Measurements from ENCODE around the gene TELO2. TPM values are rescaled to one million over a fixed set of nuclear protein-coding genes. Genes with fewer than 3 reads are reported as not detected.
A peak's percentile ranks its signal among the peaks of the same experiment; 100 is the strongest.
"Not testable (repeated sequence)": the region's sequence is repeated elsewhere in the genome, so short reads cannot be mapped to it uniquely, and the experiment has no call there.

TELO2 gene
- total and polyA plus RNA-seq, 9 donors = 14.5 to 40.4 (median 35.8) TPM

DNA sequence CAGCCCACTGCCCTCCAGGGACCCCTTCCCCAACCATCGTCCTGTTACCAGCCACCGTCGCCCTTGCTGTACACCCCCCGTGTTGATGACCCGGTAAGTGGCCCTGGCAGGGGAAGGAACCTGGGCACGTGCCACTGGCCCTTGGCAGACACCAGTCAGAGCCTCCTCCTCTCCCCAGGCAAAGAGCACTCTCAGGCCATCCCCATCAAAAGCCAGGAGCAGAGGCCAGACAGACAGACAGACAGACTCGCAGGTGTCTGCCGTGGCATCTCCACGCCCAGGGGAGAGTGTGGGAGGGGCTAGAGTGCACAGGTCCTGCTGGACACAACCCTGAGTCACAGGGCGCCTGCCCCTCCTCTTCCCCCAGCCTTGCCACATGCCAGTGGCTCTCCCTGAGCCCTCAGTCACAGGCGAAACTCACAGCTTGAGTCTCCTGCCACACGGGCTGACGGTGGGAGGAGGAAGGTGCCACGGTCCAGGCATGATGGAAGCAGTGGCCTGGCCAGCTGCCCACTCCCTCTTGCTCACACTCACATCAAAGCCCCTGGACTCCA is 26.1 kb upstream of the TELO2 start:
- Histone ChIP-seq H3K4me3 (ENCODE audit: low read length) (no peak overlapping the region), H3K9me3 (replicated peaks; ENCODE audit: control insufficient read depth, low read depth, low read length) (no peaks in the 10 kb centered on the region), H3K27me3 (ENCODE audit: control insufficient read depth, insufficient read depth, low read length) (no peaks in the 10 kb centered on the region), H3K27ac (ENCODE audit: low read length) (no peak overlapping the region), H3K4me1 (ENCODE audit: control insufficient read depth, insufficient read depth, low read length) (peaks cover 3% of the 10 kb centered on the region), H3K36me3 (ENCODE audit: control insufficient read depth, insufficient read depth, low read length) (peaks cover 5% of the 10 kb centered on the region)
- no peak for DNase-seq
- WGBS (ENCODE audit: insufficient coverage) = 84% methylated on average over 8 of the region's 14 CpGs

DNA sequence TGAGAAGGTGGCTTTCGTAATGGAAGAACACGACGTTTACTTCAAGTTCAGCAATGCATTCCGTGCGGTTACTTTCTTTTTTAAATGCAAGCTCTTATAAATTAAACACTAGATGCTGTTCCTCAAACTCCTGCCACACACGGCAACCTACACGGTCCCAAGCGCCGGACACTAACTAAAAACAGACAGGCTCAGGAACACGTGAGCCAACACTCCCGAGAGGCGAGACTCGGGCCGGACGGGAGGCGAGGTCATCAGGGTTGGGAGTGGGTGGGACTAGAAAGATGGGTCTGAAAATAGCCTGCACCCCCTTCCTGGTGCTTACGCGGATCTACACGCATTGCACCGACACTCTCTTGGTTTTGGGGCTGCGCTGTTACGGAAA is 24.7 kb upstream of the TELO2 start:
- 76% methylated on average over 16 of the region's 22 CpGs for WGBS (ENCODE audit: insufficient coverage)
- H3K36me3 ChIP-seq (ENCODE audit: control insufficient read depth, insufficient read depth, low read length) = peaks cover 3% of the 10 kb centered on the region
- H3K4me3 ChIP-seq (ENCODE audit: low read length) = no peak overlapping the region
- DNase-seq = no peak
- H3K27ac ChIP-seq (ENCODE audit: low read length) = no peak overlapping the region
- no peaks in the 10 kb centered on the region for H3K9me3 ChIP-seq (replicated peaks; ENCODE audit: control insufficient read depth, low read depth, low read length)
- H3K4me1 ChIP-seq (ENCODE audit: control insufficient read depth, insufficient read depth, low read length) = peaks cover 3% of the 10 kb centered on the region
- H3K27me3 ChIP-seq (ENCODE audit: control insufficient read depth, insufficient read depth, low read length) = no peaks in the 10 kb centered on the region

- DNase-seq; H3K4me3 ChIP-seq (ENCODE audit: low read length); H3K9me3 ChIP-seq (replicated peaks; ENCODE audit: control insufficient read depth, low read depth, low read length); H3K27me3 ChIP-seq (ENCODE audit: control insufficient read depth, insufficient read depth, low read length); H3K36me3 ChIP-seq (ENCODE audit: control insufficient read depth, insufficient read depth, low read length); H3K27ac ChIP-seq (ENCODE audit: low read length); H3K4me1 ChIP-seq (ENCODE audit: control insufficient read depth, insufficient read depth, low read length): not testable (repeated sequence)
- no CpG with 5 or more reads among the region's 5 CpGs for WGBS (ENCODE audit: insufficient coverage)
Measured at GRCh38 chr16:1469141-1469540, 24.0 kb upstream of the TELO2 start.

DNA sequence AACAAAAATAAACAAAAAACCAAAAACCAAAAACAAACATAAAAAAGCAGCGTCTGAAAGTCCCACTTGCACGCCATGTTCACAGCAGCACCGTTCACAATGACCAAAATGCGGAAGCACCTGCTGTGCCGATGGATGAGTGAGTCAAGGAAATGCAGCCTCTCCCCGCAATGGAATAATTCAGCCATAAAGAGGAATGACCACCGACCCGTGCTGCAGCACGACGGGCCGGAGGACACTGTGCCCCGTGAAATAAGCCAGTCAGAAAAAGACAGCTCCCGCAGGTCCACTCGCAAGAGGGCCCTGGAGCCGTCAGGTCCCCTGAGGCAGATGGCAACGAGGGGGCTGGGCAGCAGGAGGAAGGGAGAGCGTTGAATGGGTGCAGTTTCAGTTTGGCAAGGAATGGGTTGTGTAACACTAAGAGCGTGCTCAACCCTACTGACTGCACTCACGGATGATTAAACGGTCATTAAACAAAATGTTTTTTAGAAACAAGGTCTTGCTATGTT is 23.4 kb upstream of the TELO2 start:
- DNase-seq = no peak
- no peaks in the 10 kb centered on the region for H3K27me3 ChIP-seq (ENCODE audit: control insufficient read depth, insufficient read depth, low read length)
- no peak overlapping the region for H3K27ac ChIP-seq (ENCODE audit: low read length)
- H3K4me1 ChIP-seq (ENCODE audit: control insufficient read depth, insufficient read depth, low read length) = peaks cover 10% of the 10 kb centered on the region
- no peaks in the 10 kb centered on the region for H3K36me3 ChIP-seq (ENCODE audit: control insufficient read depth, insufficient read depth, low read length)
- no peaks in the 10 kb centered on the region for H3K9me3 ChIP-seq (replicated peaks; ENCODE audit: control insufficient read depth, low read depth, low read length)
- no peak overlapping the region for H3K4me3 ChIP-seq (ENCODE audit: low read length)
- WGBS (ENCODE audit: insufficient coverage) = 75% methylated on average over 20 of the region's 20 CpGs

GRCh38 chr16:1470481-1471251 is 22.5 kb upstream of the TELO2 start:
- Histone ChIP-seq H3K9me3 (replicated peaks; ENCODE audit: control insufficient read depth, low read depth, low read length) (no peaks in the 10 kb centered on the region), H3K4me3 (ENCODE audit: low read length) (no peak overlapping the region), H3K4me1 (ENCODE audit: control insufficient read depth, insufficient read depth, low read length) (peaks cover 14% of the 10 kb centered on the region), H3K36me3 (ENCODE audit: control insufficient read depth, insufficient read depth, low read length) (no peaks in the 10 kb centered on the region), H3K27me3 (ENCODE audit: control insufficient read depth, insufficient read depth, low read length) (no peaks in the 10 kb centered on the region), H3K27ac (ENCODE audit: low read length) (no peak overlapping the region)
- 68% methylated on average over 13 of the region's 14 CpGs for WGBS (ENCODE audit: insufficient coverage)
- no peak for DNase-seq

DNA sequence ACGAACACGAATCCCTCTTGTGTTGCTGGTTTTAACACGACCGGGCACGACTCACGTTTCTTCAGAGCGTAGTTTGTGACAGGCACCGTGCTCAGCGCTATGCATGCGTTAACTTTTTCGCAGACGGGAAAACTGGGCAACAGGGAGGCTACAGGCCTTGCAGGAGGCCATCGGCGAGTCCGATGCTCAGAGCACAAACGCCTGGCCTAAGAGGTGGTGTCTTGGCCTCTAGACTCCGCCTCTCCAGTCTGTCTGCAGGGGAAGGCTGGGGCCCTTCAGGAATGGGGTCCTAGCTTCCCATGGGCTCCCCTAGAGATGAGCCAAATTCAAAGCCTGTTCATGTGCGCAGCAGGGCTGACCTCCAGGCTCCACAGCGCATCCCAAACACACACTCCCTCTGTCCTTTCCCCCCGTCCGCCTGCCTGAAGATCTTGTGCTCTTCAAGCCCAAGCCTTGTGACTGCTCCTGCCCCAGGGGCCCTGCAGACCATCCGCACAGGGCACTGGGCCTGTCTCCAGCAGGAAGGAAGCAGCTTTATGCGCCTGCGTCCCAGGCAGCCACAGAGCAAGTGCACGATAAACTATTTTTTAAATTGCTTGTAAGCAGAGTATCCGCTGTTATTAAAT is 21.5 kb upstream of the TELO2 start:
- 82% methylated on average over 20 of the region's 26 CpGs for WGBS (ENCODE audit: insufficient coverage)
- no peak overlapping the region for H3K27ac ChIP-seq (ENCODE audit: low read length)
- no peaks in the 10 kb centered on the region for H3K36me3 ChIP-seq (ENCODE audit: control insufficient read depth, insufficient read depth, low read length)
- no peak for DNase-seq
- no peaks in the 10 kb centered on the region for H3K27me3 ChIP-seq (ENCODE audit: control insufficient read depth, insufficient read depth, low read length)
- no peaks in the 10 kb centered on the region for H3K9me3 ChIP-seq (replicated peaks; ENCODE audit: control insufficient read depth, low read depth, low read length)
- H3K4me1 ChIP-seq (ENCODE audit: control insufficient read depth, insufficient read depth, low read length) = peaks cover 16% of the 10 kb centered on the region
- H3K4me3 ChIP-seq (ENCODE audit: low read length) = no peak overlapping the region

GRCh38 chr16:1472974-1473373 is 20.2 kb upstream of the TELO2 start:
- H3K36me3 ChIP-seq (ENCODE audit: control insufficient read depth, insufficient read depth, low read length) = no peaks in the 10 kb centered on the region
- whole genome bisulfite sequencing (ENCODE audit: insufficient coverage) = 86% methylated on average over 1 of the region's 3 CpGs
- no peak overlapping the region for H3K27ac ChIP-seq (ENCODE audit: low read length)
- H3K9me3 ChIP-seq (replicated peaks; ENCODE audit: control insufficient read depth, low read depth, low read length) = peaks cover 3% of the 10 kb centered on the region
- DNase-seq = no peak
- peaks cover 16% of the 10 kb centered on the region for H3K4me1 ChIP-seq (ENCODE audit: control insufficient read depth, insufficient read depth, low read length)
- no peak overlapping the region for H3K4me3 ChIP-seq (ENCODE audit: low read length)
- no peaks in the 10 kb centered on the region for H3K27me3 ChIP-seq (ENCODE audit: control insufficient read depth, insufficient read depth, low read length)

GRCh38 chr16:1474082-1474795 is 18.9 kb upstream of the TELO2 start:
- Histone ChIP-seq H3K4me3 (ENCODE audit: low read length) (peak overlapping the region; percentile 72), H3K9me3 (replicated peaks; ENCODE audit: control insufficient read depth, low read depth, low read length) (peaks cover 3% of the 10 kb centered on the region), H3K27ac (ENCODE audit: low read length) (no peak overlapping the region), H3K27me3 (ENCODE audit: control insufficient read depth, insufficient read depth, low read length) (no peaks in the 10 kb centered on the region), H3K4me1 (ENCODE audit: control insufficient read depth, insufficient read depth, low read length) (peaks cover 16% of the 10 kb centered on the region), H3K36me3 (ENCODE audit: control insufficient read depth, insufficient read depth, low read length) (no peaks in the 10 kb centered on the region)
- WGBS (ENCODE audit: insufficient coverage) = 9% methylated on average over 54 of the region's 57 CpGs
- no peak for DNase-seq

- peak; percentile 92 for DNase-seq
- Histone ChIP-seq H3K36me3 (ENCODE audit: control insufficient read depth, insufficient read depth, low read length) (no peaks in the 10 kb centered on the region), H3K4me1 (ENCODE audit: control insufficient read depth, insufficient read depth, low read length) (peaks cover 16% of the 10 kb centered on the region), H3K27ac (ENCODE audit: low read length) (peak within 1 kb of the TSS; percentile 49), H3K9me3 (replicated peaks; ENCODE audit: control insufficient read depth, low read depth, low read length) (peaks cover 3% of the 10 kb centered on the region), H3K27me3 (ENCODE audit: control insufficient read depth, insufficient read depth, low read length) (no peaks in the 10 kb centered on the region), H3K4me3 (ENCODE audit: low read length) (peak within 1 kb of the TSS; percentile 72)
- under 1% methylated on average over 99 of the region's 99 CpGs for WGBS (ENCODE audit: insufficient coverage)
Measured at GRCh38 chr16:1474796-1475551, 18.2 kb upstream of the TELO2 start, which contains the start of gene CLCN7. CLCN7 (minus strand) TSS chr16:1475028; CDS start chr16:1474974, 54 bp downstream.
